Measurements from ENCODE around the gene DLGAP1.

DNA sequence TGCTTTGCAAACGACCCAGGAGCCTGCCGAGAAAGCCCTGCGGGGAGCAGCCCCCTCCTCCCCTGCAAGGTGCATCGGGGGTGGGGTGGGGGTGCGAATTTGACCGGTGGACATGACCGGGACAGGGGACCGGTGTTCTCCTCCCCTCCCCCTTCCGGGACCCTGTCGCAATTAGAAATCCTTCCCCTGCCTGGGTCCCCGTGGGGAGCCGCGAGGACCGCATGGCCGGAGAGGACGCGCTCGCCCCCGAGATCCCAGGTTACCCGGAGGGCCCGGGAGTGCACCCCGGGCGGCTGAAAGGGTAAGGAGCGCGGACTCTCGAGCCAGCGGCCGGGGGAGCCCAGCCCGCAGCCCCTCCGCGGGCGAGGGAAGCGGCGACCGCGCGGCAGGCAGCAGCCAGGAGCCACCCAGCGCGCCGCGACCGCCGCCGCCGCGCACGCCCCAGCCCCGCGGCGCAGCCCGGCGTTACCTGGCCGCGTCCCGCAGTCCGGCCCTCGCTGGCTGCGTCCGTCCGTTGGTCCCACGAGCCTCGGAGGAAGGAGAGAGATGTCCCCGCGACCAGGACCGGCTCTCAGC is 482 bp downstream of the DLGAP1 start:
- TF ChIP-seq POLR2A (IDR thresholded peaks at IDR 0.05; ENCODE audit: low read length): no peak
- TF ChIP-seq GATA1 (IDR thresholded peaks at IDR 0.05; ENCODE audit: low read depth, low read length): no peak

Data from erythroblast (primary cell).